ENCODE measurements around the gene SYNE2. TPM values are rescaled to one million over a fixed set of nuclear protein-coding genes. Genes with fewer than 3 reads are reported as not detected.

Gene SYNE2
- total and polyA plus RNA-seq, 10 of the 15 experiments (the other 5 are each of a cell fraction or from before 2014, with no cell fraction given): 2.1 to 52.7 (median 38.1) TPM

GRCh38 chr14:63972323-63972932 lies 119.6 kb downstream of the SYNE2 start:
- no peaks in the 10 kb centered on the region for H3K79me2 ChIP-seq (ENCODE audit: control insufficient read depth, insufficient read depth, low read length)
- H4K20me1 ChIP-seq (ENCODE audit: control insufficient read depth, insufficient read depth): no peaks in the 10 kb centered on the region
- peaks cover 16% of the 10 kb centered on the region for H3K4me1 ChIP-seq (ENCODE audit: control insufficient read depth, insufficient read depth, low read length)
- FAIRE-seq (peak; percentile 68), DNase-seq (ENCODE audit: low read depth, low spot score) (no peak), ATAC-seq (peak; percentile 70)
- no TSS peak for BruUV-seq (replicated peaks)
- RAD21 ChIA-PET (ENCODE audit: unreplicated experiment): interaction anchor here (0.6 to 1.7 kb wide), 9 partner anchors 9 to 541 kb away, joined by 3 to 5 read pairs (median 4); no protein-coding TSS in a partner anchor
- peaks cover 0 to 11% of the 10 kb centered on the region in 2 experiments for H3K36me3 ChIP-seq (ENCODE audit: control insufficient read depth in 2 of 2, insufficient read depth in 2 of 2, low read length in 1 of 2)
- no peaks in the 10 kb centered on the region for H3K27me3 ChIP-seq (replicated peaks in 1 of 2; ENCODE audit: control insufficient read depth in 2 of 2, insufficient read depth in 2 of 2, low read length in 1 of 2)
- 4% methylated on average over 3 of the region's 3 CpGs for WGBS (ENCODE audit: insufficient coverage, insufficient replicate concordance, low lambda C conversion rate, missing lambda C conversion rate)
- peak overlapping the region; percentile 80 for H3K27ac ChIP-seq (ENCODE audit: control insufficient read depth, insufficient read depth)
- intact Hi-C loops (cut with micrococcal nuclease; ENCODE audit: unreplicated experiment) (no loop called here), in situ Hi-C loops (cut with MboI) (no loop called here)
- peak overlapping the region; percentile 31; the same call in 1 of the 2 replicates for H3K4me3 ChIP-seq
- peak overlapping the region; percentile 65 for H3K4me2 ChIP-seq (ENCODE audit: control insufficient read depth, insufficient read depth)
- no peak overlapping the region for H2AFZ ChIP-seq (ENCODE audit: control insufficient read depth, low read depth, low read length)
- H3K9ac ChIP-seq (ENCODE audit: control insufficient read depth, insufficient read depth, low read length): no peak overlapping the region
- SMC1A ChIA-PET (ENCODE audit: uncharacterized antibody, unreplicated experiment): interaction anchor here (0.5 to 2.6 kb wide), 12 partner anchors 9 to 128 kb away, joined by 3 to 20 read pairs (median 6); no protein-coding TSS in a partner anchor
- peak; percentile 18; the same call in 1 of the 2 replicates for TF ChIP-seq ATF7 (IDR thresholded peaks at IDR 0.05; ENCODE audit: low read depth)
- no peak for TF ChIP-seq ZNF384 (IDR thresholded peaks at IDR 0.05; ENCODE audit: borderline replicate concordance, low read depth, low read length)
- CTCF ChIA-PET: interaction anchor here (0.7 to 1.2 kb wide), 5 partner anchors 10 to 118 kb away, joined by 3 to 4 read pairs (median 3); no protein-coding TSS in a partner anchor
- H3K9me3 ChIP-seq (replicated peaks; ENCODE audit: control insufficient read depth, insufficient read depth, low read length): no peaks in the 10 kb centered on the region
- POLR2A ChIA-PET: interaction anchor here (0.6 to 1.0 kb wide), 3 partner anchors 33 to 224 kb away, joined by 4 to 10 read pairs (median 5); no protein-coding TSS in a partner anchor

DNA sequence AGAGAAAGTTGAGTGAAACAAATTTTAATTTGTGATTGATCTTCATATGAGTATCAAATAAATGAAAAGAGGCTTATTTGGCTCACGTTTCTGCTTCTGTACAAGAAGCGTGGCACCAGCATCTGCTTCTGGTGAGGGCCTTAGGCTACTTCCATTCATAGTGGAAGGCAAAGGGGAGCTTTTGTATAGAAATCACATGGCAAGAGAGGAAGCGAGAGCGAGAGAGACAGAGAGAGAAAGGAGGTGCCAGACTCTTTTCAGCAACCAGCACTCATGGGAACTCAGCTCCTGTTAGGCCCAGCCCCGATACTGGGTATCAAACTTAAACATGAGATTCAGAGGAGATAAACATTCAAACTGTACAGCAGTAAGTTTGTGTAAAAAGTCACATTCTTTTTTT lies 121.4 kb downstream of the SYNE2 start:
- ChIA-PET SMC1A (ENCODE audit: uncharacterized antibody, unreplicated experiment) (interaction anchor here (1.2 kb wide), 1 partner anchor 12 kb away, joined by 3 read pairs; no protein-coding TSS in a partner anchor), CTCF (no interaction called here), RAD21 (ENCODE audit: unreplicated experiment) (no interaction called here), POLR2A (interaction anchor here (0.5 kb wide), 1 partner anchor 106 kb away, joined by 3 read pairs; no protein-coding TSS in a partner anchor)
- BruUV-seq (replicated peaks): no TSS peak
- in situ Hi-C loops (cut with MboI): no loop called here
- Histone ChIP-seq H3K9ac (ENCODE audit: control insufficient read depth, insufficient read depth, low read length) (no peak overlapping the region), H3K27ac (ENCODE audit: control insufficient read depth, insufficient read depth) (no peak overlapping the region), H3K4me2 (ENCODE audit: control insufficient read depth, insufficient read depth) (no peak overlapping the region), H3K79me2 (ENCODE audit: control insufficient read depth, insufficient read depth, low read length) (no peaks in the 10 kb centered on the region), H3K4me1 (ENCODE audit: control insufficient read depth, insufficient read depth, low read length) (peaks cover 16% of the 10 kb centered on the region), H3K4me3 (no peak overlapping the region), H2AFZ (ENCODE audit: control insufficient read depth, low read depth, low read length) (no peak overlapping the region), H3K9me3 (replicated peaks; ENCODE audit: control insufficient read depth, insufficient read depth, low read length) (no peaks in the 10 kb centered on the region), H3K27me3 (replicated peaks in 1 of 2; ENCODE audit: control insufficient read depth in 2 of 2, insufficient read depth in 2 of 2, low read length in 1 of 2) (no peaks in the 10 kb centered on the region), H4K20me1 (ENCODE audit: control insufficient read depth, insufficient read depth) (no peaks in the 10 kb centered on the region), H3K36me3 (ENCODE audit: control insufficient read depth in 2 of 2, insufficient read depth in 2 of 2, low read length in 1 of 2) (peaks cover 0 to 8% of the 10 kb centered on the region in 2 experiments; a peak in 2 of 4 replicates)
- FAIRE-seq: no peak
- 96% methylated on average over 5 of the region's 5 CpGs for WGBS (ENCODE audit: insufficient coverage, insufficient replicate concordance, low lambda C conversion rate, missing lambda C conversion rate)
- no peak for ATAC-seq
- no peak for DNase-seq (ENCODE audit: low read depth, low spot score)
- intact Hi-C loops (cut with micrococcal nuclease; ENCODE audit: unreplicated experiment): no loop called here
- TF ChIP-seq ESRRA (IDR thresholded peaks at IDR 0.05; ENCODE audit: low read length) (no peak), SPI1 (IDR thresholded peaks at IDR 0.05; ENCODE audit: borderline replicate concordance, insufficient read depth, low read depth, low read length) (0 out of 2 replicates have a peak, but pooled peaks have one; percentile 3), NR2F1 (conservative IDR thresholded peaks at IDR 0.05) (no peak), RFX5 (IDR thresholded peaks at IDR 0.05; ENCODE audit: low read depth, low read length) (no peak), SMAD5 (IDR thresholded peaks at IDR 0.05; ENCODE audit: low read depth) (no peak)
